Spinal cord (tissue), 10 donors: ENCODE data around the gene TBX4. TPM values are rescaled to one million over a fixed set of nuclear protein-coding genes. Genes with fewer than 3 reads are reported as not detected.

Experiments used
- DNase-seq, 6 donors: peaks; one replicate each; pipeline versions ENCODE4 v3.0.0 to v3.0.0-alpha.2; 2013 to 2015; ENCODE audit warnings: low spot score in 6 of 6, low read depth in 4 of 6
- H3K27ac ChIP-seq: one replicate; pipeline ENCODE4 v1.5.1; 2013; ENCODE audit warnings: low read depth, low read length, control low read depth
- H3K27me3 ChIP-seq: one replicate; pipeline ENCODE4 v1.6.1; 2013; ENCODE audit warnings: low read length; ENCODE audit not compliant: control insufficient read depth, insufficient read depth
- H3K36me3 ChIP-seq: one replicate; pipeline ENCODE4 v1.6.1; 2013; ENCODE audit warnings: low read length; ENCODE audit not compliant: control insufficient read depth, insufficient read depth
- H3K4me1 ChIP-seq: one replicate; pipeline ENCODE4 v1.6.1; 2013; ENCODE audit warnings: low read length; ENCODE audit not compliant: control insufficient read depth, insufficient read depth
- H3K4me3 ChIP-seq: one replicate; pipeline ENCODE4 v1.5.1; 2013; ENCODE audit warnings: low read depth, low read length, control low read depth
- H3K9me3 ChIP-seq: one replicate; pipeline ENCODE4 v1.6.1; 2013; ENCODE audit warnings: low read length; ENCODE audit not compliant: control insufficient read depth, insufficient read depth
- WGBS: methylation state at CpG from one replicate; pipeline ENCODE4 v1.1.5; 2013; ENCODE audit warnings: missing lambda C conversion rate; ENCODE audit not compliant: insufficient coverage; 5-methylcytosine and 5-hydroxymethylcytosine counted together
- polyA plus RNA-seq, 2 donors: library from polyadenylated mRNA; unstranded; fragments of 120-200 nt; gene quantifications; one replicate each; pipeline ENCODE4 v1.2.1, GENCODE V29; 2013; ENCODE audit not compliant: insufficient read length in 2 of 2
- total RNA-seq, 2 donors: library from RNA; depleted of rRNA in 1 of 2; stranded (reverse); fragments of 120-200 nt in 1 of 2; fragments of >200 nt in 1 of 2; gene quantifications; one replicate each; pipeline versions ENCODE4 v1.2.3 to v1.2.4, GENCODE V29; 2013 to 2014
- donor health status: healthy.

TBX4 gene
- total and polyA plus RNA-seq, 4 donors = not detected

DNA sequence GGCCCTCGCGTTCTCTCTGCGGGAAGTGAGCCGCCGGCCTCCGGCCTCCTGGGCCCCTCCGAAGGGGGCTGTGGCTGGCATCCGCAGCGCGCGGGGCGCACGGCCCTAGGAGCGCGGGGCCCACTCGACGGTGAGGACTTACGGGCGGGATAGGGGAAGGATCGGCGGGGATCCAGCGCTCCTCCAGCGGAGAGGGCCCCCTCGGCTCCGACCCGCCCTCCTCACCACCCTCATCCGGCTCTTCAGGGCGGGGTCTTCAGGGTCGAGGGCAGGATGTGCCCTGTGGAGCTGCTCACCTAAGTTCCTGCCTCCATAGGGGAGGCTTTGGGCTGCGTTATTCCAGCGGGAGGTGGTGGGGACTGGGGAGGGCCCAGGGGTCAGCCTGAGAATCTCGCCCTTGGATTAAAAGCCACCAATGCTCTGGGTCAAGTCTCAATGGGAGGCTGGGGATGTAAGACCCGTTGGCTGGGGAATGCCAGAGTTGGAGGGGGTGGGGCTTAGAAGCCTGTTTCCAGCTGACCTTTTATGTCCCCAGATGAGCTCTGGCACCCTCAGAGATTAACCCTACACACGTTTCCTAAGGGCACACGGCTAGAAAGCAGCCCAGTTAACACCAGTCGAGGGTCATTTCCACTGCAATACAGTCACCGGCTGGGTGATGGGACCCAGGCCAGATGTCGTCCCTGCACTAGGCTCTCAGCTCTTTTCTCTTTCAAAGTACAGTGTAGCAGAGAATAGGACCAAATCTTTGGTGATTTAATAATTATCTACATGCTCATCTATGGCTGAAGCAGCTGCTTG lies 39.2 kb upstream of the TBX4 start:
- Histone ChIP-seq H3K36me3 (peaks cover under 1% of the 10 kb centered on the region), H3K4me3 (peak overlapping the region; percentile 54), H3K4me1 (peaks cover 61% of the 10 kb centered on the region), H3K27me3 (peaks cover 47% of the 10 kb centered on the region), H3K9me3 (no peaks in the 10 kb centered on the region), H3K27ac (peak overlapping the region; percentile 86)
- 10% methylated on average over 31 of the region's 38 CpGs for WGBS
- no peak for DNase-seq

DNA sequence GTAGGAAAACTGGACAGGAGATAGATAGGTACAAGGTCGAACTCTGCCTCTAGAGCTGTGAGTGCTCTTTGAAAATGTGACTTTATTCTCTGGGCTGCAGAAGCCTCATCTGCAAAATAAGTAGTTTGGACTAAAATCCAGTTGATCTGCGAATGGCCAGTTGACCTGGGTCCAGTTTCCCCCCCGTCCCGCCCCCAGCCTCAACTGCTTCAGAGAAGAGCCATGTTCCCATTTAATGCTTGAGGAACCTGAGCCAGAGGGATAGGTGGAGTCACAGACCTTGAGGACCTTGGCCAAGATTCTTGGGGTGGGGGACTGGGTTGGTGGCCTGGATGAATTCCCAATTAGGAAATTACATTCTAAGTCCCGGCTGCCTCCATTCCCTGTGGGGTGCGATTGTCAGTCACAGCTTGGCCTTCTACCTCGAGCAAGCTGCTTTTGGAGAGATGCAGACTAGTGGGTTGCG lies 38.5 kb upstream of the TBX4 start:
- H3K9me3 ChIP-seq = no peaks in the 10 kb centered on the region
- H3K4me3 ChIP-seq = no peak overlapping the region
- H3K4me1 ChIP-seq = peaks cover 54% of the 10 kb centered on the region
- no peak for DNase-seq
- H3K27ac ChIP-seq = no peak overlapping the region
- 85% methylated on average over 6 of the region's 8 CpGs for WGBS
- peaks cover 40% of the 10 kb centered on the region for H3K27me3 ChIP-seq
- no peaks in the 10 kb centered on the region for H3K36me3 ChIP-seq

DNA sequence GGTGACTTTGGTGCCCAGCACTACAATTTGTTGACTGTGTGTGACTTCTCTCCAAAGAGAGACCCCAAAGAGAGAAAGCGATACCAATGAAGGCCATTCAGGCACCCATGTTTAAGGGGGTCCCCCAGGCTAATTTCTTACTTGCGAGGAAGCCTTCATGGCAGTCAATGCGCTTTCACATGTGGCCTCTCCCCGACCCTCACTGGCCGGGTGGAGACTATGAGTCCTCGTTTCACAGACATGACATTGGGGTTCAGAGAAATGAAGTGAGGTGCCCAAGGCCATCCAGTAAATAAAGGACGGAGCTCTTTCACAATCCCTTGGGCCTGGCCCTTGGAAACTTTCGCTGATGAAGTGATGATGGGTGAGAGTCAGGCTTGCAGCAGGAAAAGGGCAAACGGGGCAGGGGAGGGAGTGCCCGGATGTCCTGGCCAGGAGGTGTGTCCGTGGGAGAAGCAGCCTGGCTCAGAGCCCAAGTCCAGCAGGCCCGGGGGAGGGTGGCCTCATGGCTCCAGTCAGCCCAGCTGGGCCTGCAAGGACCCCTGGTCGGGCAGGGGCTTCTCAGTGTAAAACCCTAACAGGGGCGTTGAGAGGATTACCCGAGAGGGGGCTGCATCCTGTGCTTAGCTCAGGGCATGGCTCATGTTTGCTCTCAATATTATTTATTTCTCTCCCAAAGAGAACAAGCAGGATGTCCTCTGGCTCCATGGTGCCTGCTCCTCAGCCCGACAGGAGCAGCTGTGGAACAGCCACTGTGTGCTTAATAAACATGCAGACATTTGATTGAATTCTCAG lies 37.9 kb upstream of the TBX4 start:
- peaks cover 37% of the 10 kb centered on the region for H3K27me3 ChIP-seq
- 79% methylated on average over 16 of the region's 16 CpGs for WGBS
- no peaks in the 10 kb centered on the region for H3K9me3 ChIP-seq
- peaks cover 48% of the 10 kb centered on the region for H3K4me1 ChIP-seq
- H3K36me3 ChIP-seq = no peaks in the 10 kb centered on the region
- H3K27ac ChIP-seq = no peak overlapping the region
- no peak overlapping the region for H3K4me3 ChIP-seq
- no peak for DNase-seq

DNA sequence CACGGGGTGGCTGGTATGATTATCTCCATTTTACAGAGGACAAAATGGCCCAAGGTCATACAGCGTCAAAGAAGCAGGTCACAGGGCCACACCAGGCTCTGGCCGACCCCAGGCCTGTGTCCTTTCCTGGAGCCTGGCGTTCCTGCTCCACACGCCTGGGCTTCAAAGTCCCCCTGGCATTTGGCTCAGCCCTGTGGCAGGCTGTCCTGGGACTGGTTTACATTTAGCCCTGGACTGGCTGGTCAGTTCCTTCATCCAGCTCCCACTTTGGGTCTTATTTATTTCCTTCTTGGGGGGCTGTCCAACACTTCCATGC lies 37.3 kb upstream of the TBX4 start:
- no peak overlapping the region for H3K27ac ChIP-seq
- no peak overlapping the region for H3K4me3 ChIP-seq
- H3K9me3 ChIP-seq = no peaks in the 10 kb centered on the region
- H3K27me3 ChIP-seq = peaks cover 35% of the 10 kb centered on the region
- H3K4me1 ChIP-seq = peaks cover 44% of the 10 kb centered on the region
- WGBS = 83% methylated on average over 5 of the region's 5 CpGs
- no peak for DNase-seq
- H3K36me3 ChIP-seq = no peaks in the 10 kb centered on the region

DNA sequence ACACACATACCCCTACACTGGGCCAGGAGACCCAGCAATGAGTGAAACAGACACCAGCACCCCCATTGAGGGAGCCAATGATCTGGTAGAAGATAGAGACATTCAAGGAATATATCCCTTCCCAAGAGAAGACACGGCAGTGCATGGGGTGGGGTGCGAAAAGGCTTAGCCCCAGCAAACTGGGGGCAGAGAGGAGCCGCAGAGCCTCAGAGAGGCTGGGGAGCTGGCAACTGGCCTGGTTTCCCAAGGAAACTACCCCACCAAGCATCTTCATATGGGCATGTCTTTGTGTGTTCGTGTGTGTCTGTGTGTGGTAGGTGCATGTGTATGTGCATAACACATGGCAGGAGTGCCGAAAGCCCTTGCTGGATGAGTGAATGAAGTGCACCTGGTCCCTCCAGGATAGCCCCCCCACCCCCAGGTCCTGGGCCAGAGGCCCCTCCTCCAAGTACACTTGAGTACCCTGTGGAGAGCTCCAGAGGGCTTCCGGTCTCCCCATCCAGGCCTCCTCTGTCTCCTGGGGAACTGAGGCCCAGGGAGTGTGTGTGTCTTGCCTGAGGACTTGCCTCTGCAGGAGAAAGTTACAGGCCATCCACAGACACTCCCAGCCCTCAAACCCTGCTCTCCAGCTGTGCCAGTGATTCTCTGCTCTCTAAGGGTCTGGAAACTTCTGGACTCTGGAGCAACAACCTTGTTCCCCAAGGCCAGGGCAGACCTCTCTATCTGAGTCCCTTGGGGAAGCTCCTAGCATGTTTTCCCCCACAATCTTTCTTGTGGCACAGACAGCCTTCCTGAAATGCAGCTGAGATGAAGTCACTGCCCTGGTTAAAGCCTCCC lies 36.6 kb upstream of the TBX4 start:
- Histone ChIP-seq H3K27ac (no peak overlapping the region), H3K4me3 (no peak overlapping the region), H3K4me1 (peaks cover 37% of the 10 kb centered on the region), H3K36me3 (no peaks in the 10 kb centered on the region), H3K27me3 (peaks cover 28% of the 10 kb centered on the region), H3K9me3 (no peaks in the 10 kb centered on the region)
- WGBS = 87% methylated on average over 3 of the region's 6 CpGs
- DNase-seq = no peak

DNA sequence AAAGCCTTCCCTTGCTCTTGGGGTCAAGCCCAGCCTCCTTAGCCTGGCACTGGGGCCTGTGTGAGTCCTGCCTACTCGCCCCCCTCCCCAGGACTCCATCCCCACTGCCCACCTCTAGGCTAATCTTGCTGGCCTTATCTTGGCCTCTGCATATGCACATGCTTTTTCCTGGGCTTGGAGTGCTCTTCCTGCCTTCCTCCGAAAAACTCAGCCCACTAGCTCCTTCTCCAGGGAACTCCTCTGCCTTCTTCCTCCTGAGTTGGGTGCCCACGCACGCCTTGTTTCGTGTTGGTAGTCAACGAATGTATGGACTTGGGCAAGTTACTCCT lies 36.0 kb upstream of the TBX4 start:
- Histone ChIP-seq H3K4me1 (peaks cover 32% of the 10 kb centered on the region), H3K4me3 (no peak overlapping the region), H3K27ac (no peak overlapping the region), H3K36me3 (no peaks in the 10 kb centered on the region), H3K9me3 (no peaks in the 10 kb centered on the region), H3K27me3 (peaks cover 22% of the 10 kb centered on the region)
- WGBS = 77% methylated on average over 6 of the region's 6 CpGs
- DNase-seq = no peak

DNA sequence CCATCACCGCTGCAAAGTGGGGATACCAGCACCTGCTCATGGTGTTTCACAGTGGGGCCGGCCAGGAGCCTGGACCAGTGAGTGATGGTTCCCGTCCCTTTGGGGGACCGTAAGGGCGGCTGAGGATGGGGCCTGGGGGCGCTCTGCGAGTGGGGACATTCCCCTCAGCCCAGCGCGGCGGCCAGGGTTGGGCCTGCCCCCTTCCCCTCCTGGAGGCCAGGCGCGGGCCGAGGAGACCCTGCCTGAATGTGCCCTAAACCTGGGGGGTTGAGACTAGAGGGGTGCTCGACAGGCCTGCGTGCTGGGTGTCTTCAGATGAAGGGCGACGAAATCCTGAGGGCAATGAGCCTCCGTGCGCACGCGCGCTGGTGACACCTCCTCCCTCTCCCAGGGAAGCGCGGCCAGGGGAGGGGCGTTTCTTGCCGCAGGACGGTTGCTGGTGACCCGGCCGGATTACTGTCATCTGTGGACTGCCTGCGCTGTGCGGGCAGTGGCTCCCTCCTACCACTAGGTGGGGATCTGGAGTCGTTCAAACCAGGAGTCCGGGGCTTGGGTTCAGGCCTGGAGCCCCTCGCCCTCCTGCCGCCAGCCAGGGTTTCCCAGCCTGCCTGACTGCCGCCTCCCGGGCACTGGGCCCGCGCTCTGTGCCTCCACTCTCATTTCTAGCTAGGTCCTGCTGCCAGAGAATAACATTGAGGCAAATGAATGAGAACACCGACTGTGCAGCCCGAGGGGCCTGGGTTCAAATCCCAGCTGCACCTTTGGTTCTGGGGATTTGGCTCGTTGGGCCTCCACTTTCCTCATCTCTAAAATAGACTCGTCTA lies 35.5 kb upstream of the TBX4 start:
- DNase-seq = peak in 3 of 6 donors; percentile 53 to 92 (median 91)
- Histone ChIP-seq H3K4me1 (peaks cover 26% of the 10 kb centered on the region), H3K36me3 (no peaks in the 10 kb centered on the region), H3K27ac (no peak overlapping the region), H3K27me3 (peaks cover 16% of the 10 kb centered on the region), H3K4me3 (peak overlapping the region; percentile 26), H3K9me3 (no peaks in the 10 kb centered on the region)
- WGBS = 9% methylated on average over 40 of the region's 43 CpGs

DNA sequence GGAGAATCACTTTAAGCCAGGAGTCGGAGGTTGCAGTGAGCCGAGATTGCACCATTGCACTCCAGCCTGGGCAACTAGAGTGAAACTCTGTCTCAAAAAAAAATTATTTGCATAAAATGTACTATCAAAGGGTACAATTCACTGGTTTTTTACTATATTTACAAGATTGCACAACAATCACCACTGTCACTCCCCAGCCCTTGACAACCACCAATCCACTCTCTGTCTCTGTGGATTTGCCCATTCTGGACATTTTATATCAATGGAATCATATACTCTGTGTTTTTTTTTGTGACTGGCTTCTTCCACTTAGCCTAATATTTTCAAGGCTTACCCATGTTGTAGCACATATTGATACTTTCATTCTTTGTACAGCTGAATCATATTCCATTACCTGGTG lies 33.8 kb upstream of the TBX4 start:
- Histone ChIP-seq H3K27me3 (peaks cover 6% of the 10 kb centered on the region), H3K36me3 (no peaks in the 10 kb centered on the region), H3K4me1 (peaks cover 20% of the 10 kb centered on the region), H3K4me3 (no peak overlapping the region), H3K9me3 (no peaks in the 10 kb centered on the region), H3K27ac (no peak overlapping the region)
- no peak for DNase-seq
- WGBS = 100% methylated on average over 1 of the region's 2 CpGs

DNA sequence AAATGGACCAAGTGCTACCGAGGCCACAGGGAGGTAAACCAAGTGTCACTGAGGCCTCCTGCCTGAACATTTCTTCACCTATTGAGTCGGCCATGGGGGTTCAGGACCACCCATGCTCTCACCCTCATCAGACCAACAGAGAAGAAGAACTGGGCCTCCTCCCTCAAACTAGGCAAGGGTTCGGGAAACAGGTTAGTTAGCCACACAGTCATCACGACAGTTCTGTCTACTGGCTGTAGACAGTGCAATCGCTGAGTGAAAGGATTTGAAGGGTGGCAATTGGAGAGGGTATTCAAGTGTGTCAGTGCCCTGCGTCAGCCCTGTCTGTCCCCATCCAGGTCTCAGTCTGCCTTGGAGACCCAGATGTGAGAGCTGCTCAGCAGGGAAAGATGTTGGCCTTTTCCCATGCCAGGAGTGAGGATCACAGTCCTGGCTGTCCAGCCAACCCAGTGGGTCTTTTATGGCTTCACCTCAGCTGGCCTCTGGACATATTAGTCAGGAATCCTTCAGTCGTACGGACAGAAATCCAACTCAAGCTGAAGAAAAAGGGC lies 32.7 kb upstream of the TBX4 start:
- Histone ChIP-seq H3K9me3 (no peaks in the 10 kb centered on the region), H3K27ac (no peak overlapping the region), H3K27me3 (peaks cover 4% of the 10 kb centered on the region), H3K4me1 (peaks cover 14% of the 10 kb centered on the region), H3K4me3 (no peak overlapping the region), H3K36me3 (no peaks in the 10 kb centered on the region)
- DNase-seq = no peak
- WGBS = 82% methylated on average over 6 of the region's 8 CpGs
